ENCODE data around the gene SIGLEC10.

SIGLEC10 gene

GRCh38 chr19:51368366-51369282 lies 48.8 kb downstream of the SIGLEC10 start, which contains the start of gene CLDND2:
TSS of gene CLDND2 (minus strand) at chr19:51369003. CDS start at chr19:51368577, 426 bp downstream.
- Histone ChIP-seq H3K36me3 (no peaks in the 10 kb centered on the region), H3K4me3 (ENCODE audit: low read depth, low read length) (peak within 1 kb of the TSS; percentile 80), H3K27me3 (no peaks in the 10 kb centered on the region), H3K9me3 (no peaks in the 10 kb centered on the region), H3K4me1 (peaks cover 2% of the 10 kb centered on the region; the same call in 1 of the 2 replicates)
- DNase-seq, result peak; percentile 39
- TF ChIP-seq CTCF (IDR thresholded peaks at IDR 0.05; ENCODE audit: low read depth, low read length), result no peak

- H3K4me3 ChIP-seq (ENCODE audit: low read depth, low read length), result peak overlapping the region; percentile 80
- TF ChIP-seq CTCF (IDR thresholded peaks at IDR 0.05; ENCODE audit: low read depth, low read length), result no peak
Observed at GRCh38 chr19:51367565-51368365, 49.7 kb downstream of the SIGLEC10 start.

GRCh38 chr19:51367255-51367564 lies 50.2 kb downstream of the SIGLEC10 start:
- Histone ChIP-seq H3K27me3 (no peaks in the 10 kb centered on the region), H3K4me3 (ENCODE audit: low read depth, low read length) (peak overlapping the region; percentile 80), H3K9me3 (no peaks in the 10 kb centered on the region), H3K4me1 (peaks cover 2% of the 10 kb centered on the region; the same call in 1 of the 2 replicates), H3K36me3 (no peaks in the 10 kb centered on the region)
- no peak for TF ChIP-seq CTCF (IDR thresholded peaks at IDR 0.05; ENCODE audit: low read depth, low read length)
- no peak for DNase-seq

More at GRCh38 chr19:51367565-51368365, 49.7 kb downstream of the SIGLEC10 start:
- Histone ChIP-seq H3K27me3 (no peaks in the 10 kb centered on the region), H3K9me3 (no peaks in the 10 kb centered on the region), H3K4me1 (peaks cover 2% of the 10 kb centered on the region; the same call in 1 of the 2 replicates), H3K36me3 (no peaks in the 10 kb centered on the region)
- DNase-seq, result peak; percentile 99

- H3K4me1 ChIP-seq, result peaks cover 2% of the 10 kb centered on the region; the same call in 1 of the 2 replicates
Observed at GRCh38 chr19:51366389-51367254, 50.8 kb downstream of the SIGLEC10 start.

More at GRCh38 chr19:51366389-51367254, 50.8 kb downstream of the SIGLEC10 start:
- peak; percentile 99 for DNase-seq
- TF ChIP-seq CTCF (IDR thresholded peaks at IDR 0.05; ENCODE audit: low read depth, low read length), result no peak
- Histone ChIP-seq H3K4me3 (ENCODE audit: low read depth, low read length) (peak overlapping the region; percentile 81), H3K9me3 (no peaks in the 10 kb centered on the region), H3K27me3 (no peaks in the 10 kb centered on the region), H3K36me3 (no peaks in the 10 kb centered on the region)

All from BE2C (cell line).